ENCODE measurements around the gene ADAM23.

DNA sequence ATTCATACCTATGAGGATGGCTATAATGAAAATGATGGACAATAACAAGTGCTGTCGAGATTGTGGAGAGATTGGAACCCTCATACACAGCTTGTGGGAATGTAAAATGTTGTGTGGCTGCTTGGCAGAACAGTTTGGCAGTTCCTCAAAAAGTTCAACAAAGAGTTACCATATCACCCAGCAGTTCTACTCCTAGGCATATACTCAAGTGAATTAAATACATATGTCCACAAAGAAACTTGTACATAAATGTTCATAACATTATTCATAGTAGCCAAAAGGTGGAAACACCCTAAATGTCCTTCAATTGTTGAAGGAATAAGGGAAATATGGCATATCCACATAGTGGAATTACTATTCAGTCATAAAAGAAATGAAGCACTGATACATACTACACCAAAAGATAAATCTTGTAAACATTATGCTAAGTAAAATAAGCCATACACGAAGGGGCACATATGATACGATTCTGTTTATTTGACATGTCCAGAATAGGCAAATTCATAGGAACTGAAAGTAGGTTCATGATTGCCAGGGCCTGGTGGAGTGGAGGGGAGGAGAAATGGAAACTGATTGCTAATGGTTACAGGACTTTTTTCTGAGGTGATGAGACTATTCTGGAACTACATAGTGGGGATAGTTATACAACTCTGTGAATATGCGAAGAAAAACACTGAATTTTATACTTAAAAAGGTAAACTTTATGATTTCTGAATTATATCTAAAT lies 92.1 kb downstream of the ADAM23 start:
- TF ChIP-seq EZH2 (IDR thresholded peaks at IDR 0.05; ENCODE audit: borderline replicate concordance, low read depth, low read length, severe bottlenecking) (no peak), CTCF (IDR thresholded peaks at IDR 0.05; ENCODE audit: borderline replicate concordance, extremely low read depth, low read length, poor library complexity, severe bottlenecking) (no peak)

Data from DND-41 (cell line).